AG20443 (cell line): ENCODE results near the gene VWA1.
"Not testable (repeated sequence)": the region's sequence is repeated elsewhere in the genome, so short reads cannot be mapped to it uniquely, and the experiment has no call there.

Experiments
- DNase-seq: peaks from one replicate; pipeline ENCODE4 v3.0.0; 2012; ENCODE audit warnings: low spot score, mixed read lengths

VWA1 gene

DNA sequence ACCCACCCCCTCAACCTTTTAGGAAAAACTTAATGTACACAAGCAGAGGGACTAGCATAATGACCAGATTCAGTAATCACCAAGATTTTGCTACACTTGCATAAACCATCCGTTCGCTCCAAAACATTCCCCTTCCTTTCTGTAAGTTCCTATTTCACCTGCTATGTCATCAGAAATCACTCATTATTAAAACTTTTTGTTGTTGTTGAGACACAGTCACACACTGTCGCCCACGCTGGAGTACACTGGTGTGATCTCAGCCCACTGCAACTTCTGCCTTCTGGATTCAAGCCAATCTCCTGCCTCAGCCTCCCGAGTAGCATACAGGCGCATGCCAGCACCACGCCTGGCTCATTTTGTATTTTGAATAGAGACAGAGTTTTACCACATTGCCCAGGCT is 31.8 kb upstream of the VWA1 start:
- no peak for DNase-seq

GRCh38 chr1:1406101-1406820 is 29.2 kb upstream of the VWA1 start:
- no peak for DNase-seq

DNA sequence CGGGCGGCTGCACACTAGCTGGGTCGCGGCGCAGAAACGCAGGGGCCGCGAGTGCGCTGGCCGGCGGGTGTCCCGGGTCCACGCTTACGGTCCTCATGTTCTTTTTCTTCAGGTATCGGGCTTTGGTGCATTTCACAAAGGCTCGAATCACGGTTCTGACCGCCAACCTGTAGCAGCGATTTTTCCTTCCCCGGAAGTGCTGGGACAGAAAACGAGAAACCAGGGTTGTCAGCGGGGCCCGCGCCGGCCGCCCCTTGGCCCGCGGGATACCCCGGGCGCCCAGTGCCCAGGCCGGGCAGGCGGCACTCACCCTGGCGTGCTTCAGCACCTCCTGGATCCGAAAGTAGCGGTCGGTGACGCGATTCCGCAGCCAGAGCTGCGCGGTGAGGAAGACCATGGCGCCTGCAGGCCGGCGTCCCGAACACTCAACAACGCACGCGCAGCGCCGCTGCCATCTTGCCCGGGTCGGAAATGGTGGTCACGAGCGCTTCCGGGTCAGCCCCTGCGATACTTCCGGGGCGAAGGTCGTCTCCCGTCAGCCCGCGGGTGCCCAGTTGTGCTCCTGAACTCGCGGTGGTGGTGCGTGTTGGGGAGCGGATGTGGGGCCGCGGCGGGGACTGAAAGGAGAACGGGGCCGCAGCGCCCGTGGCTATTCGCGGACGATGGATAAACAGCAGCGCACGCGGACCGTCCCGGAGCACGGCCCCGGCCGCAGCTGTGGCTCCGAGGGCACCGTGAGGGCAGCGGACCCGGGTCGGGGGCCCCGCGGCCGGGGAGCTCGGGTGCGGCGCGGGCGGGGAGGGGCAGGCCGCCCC is 28.5 kb upstream of the VWA1 start, which contains the start of gene MRPL20:
Gene MRPL20, minus strand, starts transcription at position 473 of the 815 bp plus-strand sequence. Its CDS starts 76 bp downstream, at position 397.
- peak; percentile 98 for DNase-seq

- DNase-seq: peak; percentile 56
Measured at GRCh38 chr1:1407636-1408318, 27.7 kb upstream of the VWA1 start.

GRCh38 chr1:1410238-1410637 is 25.3 kb upstream of the VWA1 start:
- not testable (repeated sequence) for DNase-seq

DNA sequence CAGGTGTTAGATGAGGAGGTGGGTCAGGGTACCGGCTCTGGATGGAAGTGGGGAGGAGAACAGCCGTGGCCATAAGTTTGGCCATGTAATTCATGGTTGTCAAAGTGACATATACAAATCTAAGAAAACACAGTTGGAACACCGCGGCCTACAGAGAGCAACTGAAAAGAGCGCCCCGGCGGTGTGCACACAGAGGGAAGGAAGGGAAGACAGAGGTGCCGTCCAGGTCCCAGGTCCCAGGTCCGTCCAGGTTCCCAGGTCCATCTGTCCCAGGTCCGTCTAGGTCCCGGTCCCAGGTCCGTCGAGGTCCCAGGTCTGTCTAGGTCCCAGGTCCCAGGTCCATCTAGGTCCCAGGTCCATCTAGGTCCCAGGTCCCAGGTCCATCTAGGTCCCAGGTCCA is 23.9 kb upstream of the VWA1 start:
- no peak for DNase-seq

- not testable (repeated sequence) for DNase-seq
Measured at GRCh38 chr1:1412311-1412902, 23.1 kb upstream of the VWA1 start.

DNA sequence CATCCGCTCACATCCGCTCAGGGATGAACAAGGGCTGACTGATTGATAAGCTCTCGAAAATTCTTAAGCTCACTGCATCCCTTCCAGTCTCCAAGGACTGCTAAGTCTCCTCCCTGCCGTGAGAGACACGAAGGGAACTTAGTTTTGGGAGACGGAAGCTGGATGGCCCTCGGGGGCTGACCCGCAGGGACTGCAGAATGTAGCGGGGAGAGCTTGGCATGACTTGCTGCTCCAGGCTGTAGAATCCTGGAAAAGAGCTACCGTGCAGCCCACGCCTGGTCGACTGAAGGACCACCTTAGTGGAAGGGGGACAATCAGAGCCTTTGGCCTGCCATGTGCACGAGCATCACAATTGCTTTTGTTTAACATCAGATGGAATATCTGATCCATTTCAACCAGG is 19.7 kb upstream of the VWA1 start:
- DNase-seq: no peak

- not testable (repeated sequence) for DNase-seq
Measured at GRCh38 chr1:1417396-1417795, 18.1 kb upstream of the VWA1 start.

DNA sequence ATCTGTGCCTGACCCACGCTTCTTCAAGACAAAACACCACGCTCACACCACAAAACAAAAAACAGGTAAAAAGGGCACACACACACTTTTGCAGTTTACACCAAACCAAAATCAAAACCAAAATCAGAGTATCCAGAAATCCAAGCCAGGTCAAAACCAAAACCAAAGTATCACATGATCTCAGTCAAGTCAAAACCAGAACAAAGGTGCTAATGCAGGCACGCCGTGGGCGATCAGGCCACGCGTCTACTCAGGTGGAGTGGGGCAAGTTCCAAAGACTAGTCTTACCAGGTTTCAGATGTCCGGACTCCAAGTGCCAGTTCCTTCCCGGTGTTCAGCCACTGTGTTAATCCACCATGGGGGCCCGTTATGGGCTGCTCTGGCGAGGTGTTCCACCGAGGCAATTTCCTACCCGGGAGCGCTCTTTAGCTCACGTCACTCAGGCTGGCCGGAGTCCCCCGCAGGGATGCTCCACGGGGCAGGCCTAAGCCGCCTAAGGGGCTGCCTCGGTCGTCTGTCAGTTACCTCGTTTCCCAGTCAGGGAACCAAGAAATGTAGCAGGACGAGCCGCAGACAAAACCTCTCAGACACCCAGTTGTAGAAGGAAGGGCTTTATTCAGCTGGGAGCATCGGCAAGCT is 17.5 kb upstream of the VWA1 start:
- not testable (repeated sequence) for DNase-seq

- no peak for DNase-seq
Measured at GRCh38 chr1:1418464-1419362, 16.8 kb upstream of the VWA1 start.

DNA sequence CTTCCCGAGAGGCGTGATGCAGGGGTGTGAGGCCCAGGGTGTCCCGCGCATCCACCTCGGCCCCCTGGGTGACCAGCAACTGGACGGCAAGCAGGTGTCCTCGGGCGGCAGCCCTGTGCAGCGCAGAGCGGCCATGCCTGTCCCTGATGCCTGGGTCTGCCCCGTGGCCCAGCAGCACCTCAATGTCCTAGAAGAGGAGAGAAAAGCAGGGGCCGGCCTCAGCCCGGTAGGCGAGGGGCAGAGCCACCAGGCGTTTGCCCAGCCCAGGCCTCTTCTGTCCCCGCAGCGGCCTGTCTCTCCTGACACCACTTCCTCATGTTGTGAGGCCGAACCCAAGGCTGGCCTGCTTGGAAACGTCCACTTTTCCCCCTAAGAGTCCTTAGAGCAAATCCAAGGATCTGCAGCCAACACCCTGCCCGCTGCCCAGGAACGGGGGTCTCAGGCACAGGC is 16.1 kb upstream of the VWA1 start:
- no peak for DNase-seq

GRCh38 chr1:1419813-1420653 is 15.5 kb upstream of the VWA1 start:
- peak; percentile 75 for DNase-seq

GRCh38 chr1:1420654-1421141 is 14.8 kb upstream of the VWA1 start:
- no peak for DNase-seq

GRCh38 chr1:1421147-1421906 is 14.2 kb upstream of the VWA1 start, which contains the start of gene ANKRD65:
TSS of gene ANKRD65 (minus strand) at chr1:1421276. CDS start at chr1:1421005, 271 bp downstream.
- no peak for DNase-seq

DNA sequence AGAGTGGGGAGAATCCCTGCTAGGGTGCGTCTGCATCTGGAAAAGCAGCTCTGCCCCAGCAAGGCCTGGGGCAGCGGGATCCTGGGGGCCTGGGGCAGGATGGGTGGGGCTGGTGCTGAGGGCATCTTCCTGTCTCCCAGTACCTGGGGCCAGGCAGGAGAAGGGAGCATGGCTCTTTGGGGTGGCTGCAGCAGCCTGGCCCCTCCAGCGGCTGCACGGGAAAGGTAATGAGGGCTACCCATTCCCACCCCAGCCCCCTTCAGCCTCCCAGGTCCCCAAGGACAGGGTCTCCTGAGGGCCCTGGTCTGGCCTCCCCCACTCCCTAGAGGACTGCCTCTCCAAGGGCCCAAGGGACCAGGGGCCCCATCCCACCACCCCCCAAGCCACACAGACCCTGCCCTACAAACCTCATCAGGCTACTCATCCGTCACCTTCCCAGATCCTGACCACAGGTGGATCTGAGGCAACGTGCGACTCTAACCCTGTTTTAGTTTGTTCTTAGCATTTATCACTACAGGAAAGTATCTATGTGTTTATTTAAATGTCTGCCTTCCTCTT is 13.5 kb upstream of the VWA1 start:
- no peak for DNase-seq

GRCh38 chr1:1422465-1423244 is 12.8 kb upstream of the VWA1 start:
- DNase-seq: no peak

GRCh38 chr1:1423245-1423597 is 12.3 kb upstream of the VWA1 start:
- DNase-seq: no peak
